Cardiac muscle cell (in vitro differentiated cells and primary cell): ENCODE results near the gene CENPM. TPM values are rescaled to one million over a fixed set of nuclear protein-coding genes. Genes with fewer than 3 reads are reported as not detected.

Experiments used
- DNase-seq, 2 donors: peaks; one replicate each; pipeline versions ENCODE4 v3.0.0 to v3.0.0-alpha.2; 2010 to 2017; ENCODE audit warnings: low read depth in 1 of 2, low spot score in 1 of 2
- H3K27ac ChIP-seq: fragments of 200-600 bp; sonication (generic); 2 replicates; pipeline ENCODE4 v1.5.1; 2016
- H3K27me3 ChIP-seq: fragments of 200-600 bp; sonication (generic); 2 replicates; pipeline ENCODE4 v1.6.0; 2016; ENCODE audit warnings: control low read depth
- H3K36me3 ChIP-seq: fragments of 200-600 bp; sonication (generic); 2 replicates; pipeline ENCODE4 v1.5.1; 2016; ENCODE audit warnings: control low read depth
- H3K4me1 ChIP-seq: fragments of 200-600 bp; sonication (generic); 2 replicates; pipeline ENCODE4 v1.8.1; 2017; ENCODE audit warnings: low read depth, mild to moderate bottlenecking, mixed run types
- H3K4me3 ChIP-seq: fragments of 200-600 bp; sonication (generic); 2 replicates; pipeline ENCODE4 v1.5.1; 2016; ENCODE audit warnings: mild to moderate bottlenecking
- H3K9me3 ChIP-seq: fragments of 200-600 bp; sonication (generic); 2 replicates; pipeline ENCODE4 v1.5.1; 2017; ENCODE audit warnings: low read depth, mild to moderate bottlenecking, control low read depth
- CTCF ChIP-seq: IDR thresholded peaks from 2 replicates; pipeline ENCODE4 v1.5.1; 2012; ENCODE audit warnings: low read depth, mild to moderate bottlenecking, low read length
- polyA plus RNA-seq: library from polyadenylated mRNA; unstranded; fragments of >200 nt; fragmentation: Nextera tagmentation; extraction: Ambion mirVana; gene quantifications from 2 replicates; pipeline ENCODE4 v1.2.1, GENCODE V29; 2016
- total RNA-seq: library from RNA; depleted of rRNA; stranded (reverse); fragments of >200 nt; gene quantifications from 2 replicates; pipeline ENCODE4 v1.2.3, GENCODE V29; 2016

The CENPM gene
- total and polyA plus RNA-seq, 2 experiments from 2014 or later, result 25.8 to 26.7 TPM

GRCh38 chr22:41934284-41935014 is 12.5 kb downstream of the CENPM start:
- H3K4me1 ChIP-seq, result no peaks in the 10 kb centered on the region
- H3K4me3 ChIP-seq, result no peak overlapping the region
- no peaks in the 10 kb centered on the region for H3K36me3 ChIP-seq
- H3K27ac ChIP-seq, result no peak overlapping the region
- H3K27me3 ChIP-seq, result no peaks in the 10 kb centered on the region
- no peak for DNase-seq
- H3K9me3 ChIP-seq, result no peaks in the 10 kb centered on the region
- no peak for TF ChIP-seq CTCF

GRCh38 chr22:41933411-41934177 is 13.4 kb downstream of the CENPM start:
- H3K4me1 ChIP-seq, result no peaks in the 10 kb centered on the region
- no peaks in the 10 kb centered on the region for H3K27me3 ChIP-seq
- H3K36me3 ChIP-seq, result no peaks in the 10 kb centered on the region
- no peak overlapping the region for H3K27ac ChIP-seq
- no peak for DNase-seq
- H3K4me3 ChIP-seq, result no peak overlapping the region
- H3K9me3 ChIP-seq, result no peaks in the 10 kb centered on the region
- no peak for TF ChIP-seq CTCF

- H3K9me3 ChIP-seq, result no peaks in the 10 kb centered on the region
- no peaks in the 10 kb centered on the region for H3K4me1 ChIP-seq
- no peaks in the 10 kb centered on the region for H3K36me3 ChIP-seq
- DNase-seq, result no peak
- no peak overlapping the region for H3K27ac ChIP-seq
- no peak for TF ChIP-seq CTCF
- no peaks in the 10 kb centered on the region for H3K27me3 ChIP-seq
- H3K4me3 ChIP-seq, result no peak overlapping the region
Observed at GRCh38 chr22:41932353-41932752, 14.6 kb downstream of the CENPM start.

GRCh38 chr22:41931701-41932269 is 15.2 kb downstream of the CENPM start:
- TF ChIP-seq CTCF, result no peak
- H3K9me3 ChIP-seq, result no peaks in the 10 kb centered on the region

DNA sequence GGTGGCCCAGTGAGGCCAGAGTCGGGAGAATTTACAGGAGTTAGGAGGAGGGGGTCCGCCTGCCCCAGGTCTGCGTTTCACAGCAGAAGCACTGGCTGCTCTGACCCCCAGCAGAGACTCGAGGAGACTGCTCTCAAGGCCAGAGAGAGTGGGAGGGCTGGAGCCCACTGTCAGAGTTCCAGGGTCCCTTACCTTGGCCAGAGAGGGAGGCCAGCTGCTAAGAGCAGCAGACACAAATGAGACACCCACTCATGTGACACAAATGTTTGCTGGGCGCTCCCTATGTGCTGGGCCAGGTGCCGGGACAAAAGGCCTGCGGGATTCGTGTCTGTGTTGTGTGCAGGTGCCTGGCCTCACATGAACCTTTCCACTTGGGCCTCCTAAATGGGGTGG is 17.5 kb downstream of the CENPM start:
- Histone ChIP-seq H3K4me1 (no peaks in the 10 kb centered on the region), H3K27ac (no peak overlapping the region), H3K36me3 (no peaks in the 10 kb centered on the region), H3K27me3 (peaks cover 25% of the 10 kb centered on the region), H3K4me3 (no peak overlapping the region), H3K9me3 (no peaks in the 10 kb centered on the region)
- no peak for DNase-seq
- TF ChIP-seq CTCF, result no peak

More at GRCh38 chr22:41931701-41932269, 15.2 kb downstream of the CENPM start:
- no peak overlapping the region for H3K4me3 ChIP-seq
- H3K4me1 ChIP-seq, result no peaks in the 10 kb centered on the region
- H3K27ac ChIP-seq, result no peak overlapping the region
- H3K36me3 ChIP-seq, result no peaks in the 10 kb centered on the region
- peaks cover 5% of the 10 kb centered on the region for H3K27me3 ChIP-seq
- no peak for DNase-seq
